HG03108 (cell line): Measurements from ENCODE around the gene TDRKH.
"Not testable (repeated sequence)": the region's sequence is repeated elsewhere in the genome, so short reads cannot be mapped to it uniquely, and the experiment has no call there.

Experiments
- ATAC-seq: cut with Tn5 transposase; IDR thresholded peaks from one replicate; pipeline ENCODE4 v1.9.1; 2021; ENCODE audit warnings: moderate library complexity; ENCODE audit not compliant: unreplicated experiment

The TDRKH gene

DNA sequence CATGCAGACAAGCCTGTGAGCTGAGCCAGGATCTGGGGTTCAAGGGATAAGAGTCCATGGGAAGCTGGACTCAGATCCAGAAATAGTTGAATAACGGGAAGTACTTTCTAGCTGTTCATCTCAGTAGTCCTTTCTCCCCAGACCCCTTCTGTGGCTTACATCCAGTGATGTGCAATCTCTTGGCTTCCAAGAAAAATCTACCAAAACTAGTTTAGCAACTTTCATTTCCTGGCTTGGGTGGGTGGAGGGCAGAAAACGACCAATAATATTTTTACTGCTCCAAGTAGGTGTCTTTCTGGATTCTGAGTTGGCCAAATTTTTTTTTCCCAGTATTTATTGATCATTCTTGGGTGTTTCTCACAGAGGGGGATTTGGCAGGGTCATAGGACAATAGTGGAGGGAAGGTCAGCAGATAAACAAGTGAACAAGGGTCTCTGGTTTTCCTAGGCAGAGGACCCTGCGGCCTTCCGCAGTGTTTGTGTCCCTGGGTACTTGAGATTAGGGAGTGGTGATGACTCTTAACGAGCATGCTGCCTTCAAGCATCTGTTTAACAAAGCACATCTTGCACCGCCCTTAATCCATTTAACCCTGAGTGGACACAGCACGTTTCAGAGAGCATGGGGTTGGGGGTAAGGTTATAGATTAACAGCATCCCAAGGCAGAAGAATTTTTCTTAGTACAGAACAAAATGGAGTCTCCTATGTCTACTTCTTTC lies 21.8 kb downstream of the TDRKH start:
- ATAC-seq = not testable (repeated sequence)

DNA sequence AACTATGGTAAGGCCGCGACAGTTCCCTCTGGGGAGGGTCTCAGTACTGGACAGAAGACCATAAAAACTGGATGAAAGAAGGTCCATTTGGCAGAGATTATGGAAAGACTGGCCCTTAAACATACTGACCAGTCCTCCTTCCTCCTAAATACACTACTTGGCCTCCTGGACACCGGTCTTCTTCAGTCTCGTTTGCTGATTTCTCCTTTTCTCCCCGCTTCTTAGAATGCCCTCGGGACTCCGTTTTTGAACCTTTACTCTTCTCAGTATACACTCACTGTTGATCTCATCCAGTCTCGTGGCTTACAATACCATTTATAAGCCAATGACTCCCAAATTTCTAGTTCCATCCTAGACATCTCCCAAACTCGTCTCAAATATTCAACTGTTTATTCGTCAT lies 26.3 kb downstream of the TDRKH start:
- no peak for ATAC-seq

DNA sequence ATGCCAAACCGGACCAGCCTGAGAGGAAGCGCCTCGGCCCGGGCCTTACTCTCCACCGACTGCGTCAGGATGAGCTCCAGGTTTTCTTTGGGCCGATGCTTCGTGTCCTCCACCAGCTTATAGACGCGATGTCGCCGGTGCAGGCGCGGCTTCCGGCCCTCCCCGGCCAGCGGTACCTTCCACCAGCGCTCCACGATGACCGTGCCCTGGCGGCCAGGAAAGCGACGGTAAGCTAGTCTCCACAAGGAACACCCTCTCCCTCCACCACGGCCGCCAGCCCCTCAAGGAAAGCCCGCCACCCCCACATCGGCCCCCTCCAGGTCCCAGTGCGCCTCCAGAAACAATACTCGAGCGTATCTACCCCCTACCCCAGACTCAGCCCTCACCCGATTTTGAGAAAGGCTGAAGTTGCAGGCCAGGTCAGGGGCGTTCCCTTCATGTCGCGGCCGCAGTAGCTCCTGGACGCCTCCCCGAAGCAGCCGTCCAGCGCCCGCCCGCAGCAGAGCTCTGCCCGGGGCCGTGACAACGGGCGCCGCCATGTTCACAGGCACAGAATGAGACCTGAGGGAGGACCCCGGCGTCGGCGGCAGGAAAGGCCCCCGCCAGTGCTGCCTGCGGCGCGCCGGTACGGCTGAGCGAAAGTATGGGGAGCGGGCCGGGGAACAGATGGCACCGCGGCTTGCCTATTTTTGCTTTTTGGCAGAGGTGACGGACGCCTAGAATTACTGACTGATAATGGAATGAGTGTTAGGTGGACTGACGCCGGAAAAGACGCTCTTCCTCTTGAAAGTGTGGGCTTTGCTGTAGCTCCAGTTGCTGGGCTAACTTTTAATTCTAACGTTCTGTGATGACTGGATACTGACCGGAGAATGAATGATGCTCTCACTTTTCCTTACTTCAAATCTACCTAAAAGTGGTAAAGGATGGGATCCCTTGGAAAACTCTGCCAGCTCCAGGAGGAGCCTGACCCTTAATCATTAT lies 27.1 kb downstream of the TDRKH start, which contains the start of gene MRPL9:
TSS of gene MRPL9 (minus strand) at position 556 of the 981 bp plus-strand sequence. CDS start at position 539, 17 bp downstream.
- peak; percentile 96 for ATAC-seq

DNA sequence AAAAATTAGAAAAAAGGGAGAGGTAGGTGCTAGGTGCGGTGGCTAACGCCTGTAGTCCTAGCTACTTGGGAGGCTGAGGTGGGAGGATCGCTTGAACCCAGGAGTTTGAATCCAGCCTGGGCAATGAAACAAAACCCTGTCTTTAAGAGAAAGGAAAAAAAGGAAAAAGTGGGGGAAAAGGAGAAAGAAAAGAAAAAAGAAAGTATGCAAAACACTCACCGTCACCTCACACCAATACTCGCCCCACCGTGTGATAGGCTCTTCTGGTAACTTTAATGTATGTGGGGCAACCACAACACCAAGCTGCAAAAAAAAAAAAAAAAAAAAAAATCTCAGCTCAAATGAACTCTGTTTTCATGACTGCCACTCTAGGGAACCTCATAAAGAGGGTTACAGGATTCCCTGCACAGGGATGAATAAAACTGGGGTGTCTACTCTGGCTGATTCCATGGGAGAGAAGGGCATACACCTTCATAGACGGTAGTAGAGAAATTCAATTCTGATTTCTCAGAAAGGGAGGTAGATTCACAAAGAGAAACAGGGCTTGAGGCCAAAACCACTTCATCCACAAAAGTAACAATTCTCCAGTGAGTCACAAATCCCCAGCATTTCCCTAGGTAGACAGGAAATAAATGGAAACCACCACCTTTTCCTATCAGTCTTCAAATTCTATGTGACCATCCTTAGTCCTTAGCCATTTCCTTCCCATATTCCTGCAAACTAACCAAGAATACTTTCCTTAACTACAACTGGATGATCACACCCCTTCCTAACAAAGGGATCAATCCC lies 29.5 kb downstream of the TDRKH start:
- ATAC-seq = no peak

DNA sequence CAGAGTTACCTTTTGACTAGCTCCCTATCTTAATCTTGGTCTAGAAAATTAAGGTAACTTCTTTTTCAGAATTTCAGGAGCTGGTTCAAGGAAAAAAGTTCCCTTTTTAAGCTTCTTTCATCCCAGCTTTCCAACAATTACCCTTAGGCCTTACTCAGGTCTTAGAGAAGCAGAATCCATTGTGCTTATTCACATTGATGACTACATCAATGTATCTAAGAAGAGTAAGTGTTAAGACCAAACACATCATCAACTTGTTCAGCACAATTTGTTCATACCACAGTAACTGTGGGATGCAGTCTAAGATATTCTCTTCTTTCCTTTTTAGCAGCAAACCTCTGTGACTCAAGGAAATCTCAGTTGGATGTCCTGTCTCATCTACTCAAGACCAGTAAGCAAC lies 31.1 kb downstream of the TDRKH start:
- ATAC-seq = no peak

DNA sequence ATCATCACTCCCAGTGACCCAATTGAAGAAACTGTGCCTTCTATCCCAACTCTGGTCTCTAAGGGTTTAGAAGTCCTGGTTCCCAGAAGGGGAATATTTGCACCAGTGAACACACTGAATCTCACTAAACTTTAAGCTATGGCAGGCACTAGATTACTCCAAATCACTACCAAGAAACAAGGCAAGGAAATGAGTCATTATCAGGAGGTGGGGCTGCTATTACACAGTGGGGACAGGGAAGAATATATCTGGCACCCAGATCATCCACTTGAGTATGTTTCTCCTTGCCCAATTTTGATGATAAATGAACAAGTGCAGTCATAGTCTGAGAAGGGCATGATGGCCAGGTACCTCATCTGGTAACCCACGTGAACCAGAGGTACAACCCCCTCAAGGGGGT lies 34.0 kb downstream of the TDRKH start:
- no peak for ATAC-seq

DNA sequence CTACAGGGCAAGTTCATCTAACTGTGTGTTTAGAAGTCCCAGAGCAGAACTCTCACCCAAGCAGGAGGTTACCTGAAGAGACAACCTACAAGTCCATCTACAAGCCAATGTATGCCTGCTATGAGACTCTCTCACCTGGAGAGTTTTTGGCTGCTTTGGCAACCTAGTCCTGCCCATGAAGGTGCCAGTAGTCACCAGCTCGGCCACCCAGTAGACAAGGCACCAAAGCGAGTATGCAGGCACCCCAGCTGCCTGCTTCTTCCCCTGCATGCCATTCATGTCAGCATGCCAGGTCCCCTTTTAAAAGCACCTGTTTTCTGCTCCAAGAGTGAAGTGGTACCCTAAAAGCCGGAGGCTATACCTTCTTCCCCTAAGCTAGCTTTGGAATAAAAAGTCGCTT lies 48.8 kb downstream of the TDRKH start:
- ATAC-seq = no peak

DNA sequence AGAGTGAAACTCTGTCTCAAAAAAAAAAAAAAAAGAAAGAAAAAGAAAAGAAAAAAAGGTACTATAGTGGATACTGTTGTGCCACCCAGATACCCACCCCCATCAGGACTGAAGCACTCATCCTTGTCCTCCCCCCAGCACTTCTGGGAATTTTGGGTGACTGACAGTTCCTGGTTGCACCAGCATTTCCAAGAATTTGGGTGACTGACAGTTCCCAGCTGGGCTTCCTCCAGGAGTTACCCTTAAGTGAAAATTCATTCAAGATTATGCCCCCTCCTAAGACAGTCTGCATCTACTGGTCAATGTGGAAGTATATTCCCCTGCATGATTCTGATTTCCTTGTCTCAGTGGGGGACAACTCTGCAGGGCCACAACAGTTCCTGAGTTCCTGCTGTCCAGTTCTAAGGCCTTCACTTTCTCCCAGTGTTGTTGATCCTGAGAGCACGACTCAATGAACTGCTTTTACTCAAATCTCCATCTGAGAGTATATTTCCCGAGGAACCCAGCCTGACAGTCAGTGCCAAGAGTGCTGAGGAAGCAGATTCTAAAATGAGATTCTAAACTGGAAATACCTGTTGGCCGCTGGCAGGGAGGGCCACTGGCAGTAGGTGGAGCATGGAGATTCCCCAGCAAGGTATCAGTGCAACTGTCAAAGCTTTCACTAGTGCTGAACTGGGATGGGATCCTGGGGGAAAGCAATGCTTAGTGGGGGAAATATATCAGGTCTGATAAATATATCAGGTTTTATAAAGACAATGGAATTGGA lies 50.5 kb downstream of the TDRKH start:
- ATAC-seq = no peak

DNA sequence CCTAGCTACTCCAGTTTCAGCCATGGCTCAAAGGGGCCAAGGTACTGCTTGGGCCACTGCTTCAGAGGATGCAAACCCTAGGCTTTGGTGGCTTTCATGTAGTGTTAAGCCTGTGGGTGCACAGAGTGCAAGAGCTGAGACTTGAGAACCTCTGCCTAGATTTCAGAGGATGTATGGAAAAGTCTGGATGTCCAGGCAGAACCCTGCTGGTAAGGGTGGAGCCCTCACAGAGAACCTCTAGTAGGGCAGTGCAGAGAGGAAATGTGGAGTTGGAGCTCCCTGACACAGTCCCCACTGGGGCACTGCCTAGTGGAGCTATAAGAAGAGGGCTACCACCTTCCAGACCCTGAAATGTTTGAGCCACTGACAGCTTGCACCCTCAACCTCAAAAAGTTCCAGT lies 52.8 kb downstream of the TDRKH start:
- ATAC-seq = no peak

DNA sequence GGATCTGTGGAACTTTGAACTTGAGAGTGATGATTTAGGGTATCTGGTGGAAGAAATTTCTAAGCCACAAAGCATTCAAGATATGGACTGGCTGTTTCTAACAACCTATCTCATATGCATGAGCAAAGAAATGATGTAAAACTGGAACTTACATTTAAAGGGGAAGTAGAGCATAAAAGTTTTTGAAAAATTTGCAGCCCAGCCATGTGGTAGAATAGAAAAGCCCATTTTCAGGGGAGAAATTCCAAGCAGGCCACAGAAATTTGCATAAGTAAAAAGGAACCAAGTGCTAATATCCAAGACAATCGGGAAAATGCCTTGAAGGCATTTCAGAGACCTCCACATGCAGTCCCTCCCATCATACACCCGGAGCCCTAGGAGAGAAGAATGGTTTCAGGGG lies 53.3 kb downstream of the TDRKH start:
- no peak for ATAC-seq

DNA sequence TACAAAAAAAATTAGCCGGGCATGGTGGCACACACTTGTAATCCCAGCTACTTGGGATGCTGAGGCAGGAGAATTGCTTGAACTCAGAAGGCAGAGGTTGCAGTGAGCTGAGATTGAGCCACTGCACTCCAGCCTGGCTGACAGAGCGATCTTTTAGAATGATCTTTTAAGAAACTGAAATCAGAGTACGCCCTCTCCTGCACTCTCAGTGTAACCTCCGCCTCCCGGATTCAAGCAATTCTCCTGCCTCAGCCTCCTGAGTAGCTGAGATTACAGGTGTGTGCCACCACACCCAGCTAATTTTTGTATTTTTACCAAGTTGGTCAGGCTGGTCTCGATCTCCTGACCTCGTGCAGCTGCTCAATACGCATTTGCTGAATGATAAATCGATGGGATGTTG lies 56.3 kb downstream of the TDRKH start:
- ATAC-seq = not testable (repeated sequence)

DNA sequence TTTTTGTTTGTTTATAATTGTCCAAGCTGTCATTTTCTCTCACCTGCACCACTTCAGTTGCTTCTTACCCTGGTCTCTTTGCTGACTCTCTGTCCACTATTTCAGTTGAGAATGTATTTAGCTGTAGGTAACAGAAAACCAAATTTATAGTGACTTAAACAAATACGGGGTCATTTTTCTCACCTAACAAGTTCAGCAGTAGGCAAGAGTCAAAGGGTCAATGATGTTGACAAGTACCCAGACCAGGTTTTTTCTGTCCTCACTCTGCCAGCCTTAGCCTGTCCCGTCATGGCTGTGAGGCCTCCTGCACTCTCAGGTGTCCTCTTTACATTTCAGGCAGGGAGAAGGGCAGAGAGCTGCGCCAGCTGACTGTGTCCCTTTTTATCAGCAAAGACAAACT lies 57.2 kb downstream of the TDRKH start:
- ATAC-seq = no peak

DNA sequence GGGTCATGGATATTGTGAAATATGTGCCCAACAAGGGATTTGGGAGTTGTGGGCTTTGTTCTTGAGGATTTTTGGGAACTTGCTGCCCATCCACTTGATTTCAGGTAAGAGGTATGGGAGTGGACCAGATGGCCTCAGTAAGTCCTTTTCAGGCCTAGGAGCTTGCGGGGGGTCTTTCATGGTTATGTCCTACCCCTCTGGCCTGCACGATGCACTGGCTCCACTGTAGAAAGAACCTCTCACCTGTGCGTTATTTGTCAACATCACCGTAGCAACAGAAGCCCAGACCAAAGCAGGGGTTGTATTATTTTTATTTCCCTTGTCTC lies 60.4 kb downstream of the TDRKH start:
- no peak for ATAC-seq

DNA sequence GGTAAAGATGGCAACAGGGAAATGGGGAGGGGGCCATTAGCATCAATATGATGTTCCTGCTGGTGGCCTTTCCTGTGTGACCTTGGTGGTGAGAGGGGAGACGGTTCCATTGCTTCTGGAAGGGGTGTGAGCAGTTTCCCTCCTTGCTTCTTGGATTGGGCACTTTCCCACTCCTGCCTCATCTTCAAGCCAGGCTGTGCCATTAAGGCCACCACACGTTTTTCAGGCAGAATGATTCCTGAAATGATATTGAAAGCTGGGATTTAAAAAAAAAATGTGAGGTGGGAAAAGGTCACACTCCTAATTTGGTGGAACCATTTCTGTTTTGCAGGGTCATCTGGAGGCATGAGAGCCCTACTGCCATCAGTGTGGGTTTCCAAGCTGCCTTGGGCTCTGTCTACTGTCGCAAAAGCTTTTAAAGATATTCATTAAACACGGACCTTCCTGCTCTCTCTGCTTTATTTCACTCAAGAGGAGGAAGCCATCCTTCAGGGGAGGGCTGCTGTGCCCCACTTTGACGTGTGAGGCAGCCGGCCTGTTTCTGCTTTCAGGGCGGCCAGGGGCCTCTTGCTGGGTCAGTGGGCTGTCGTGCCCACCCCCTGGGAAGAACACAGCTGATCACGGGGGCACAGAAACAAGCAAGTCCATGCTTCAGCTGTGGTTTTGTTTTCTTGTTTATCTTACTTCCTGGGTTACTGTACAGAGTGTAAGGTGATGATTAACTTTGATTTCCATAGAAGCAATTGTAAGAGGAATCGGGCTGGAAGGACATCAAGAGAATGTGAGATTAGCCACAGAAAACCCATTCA lies 60.9 kb downstream of the TDRKH start:
- ATAC-seq = no peak

DNA sequence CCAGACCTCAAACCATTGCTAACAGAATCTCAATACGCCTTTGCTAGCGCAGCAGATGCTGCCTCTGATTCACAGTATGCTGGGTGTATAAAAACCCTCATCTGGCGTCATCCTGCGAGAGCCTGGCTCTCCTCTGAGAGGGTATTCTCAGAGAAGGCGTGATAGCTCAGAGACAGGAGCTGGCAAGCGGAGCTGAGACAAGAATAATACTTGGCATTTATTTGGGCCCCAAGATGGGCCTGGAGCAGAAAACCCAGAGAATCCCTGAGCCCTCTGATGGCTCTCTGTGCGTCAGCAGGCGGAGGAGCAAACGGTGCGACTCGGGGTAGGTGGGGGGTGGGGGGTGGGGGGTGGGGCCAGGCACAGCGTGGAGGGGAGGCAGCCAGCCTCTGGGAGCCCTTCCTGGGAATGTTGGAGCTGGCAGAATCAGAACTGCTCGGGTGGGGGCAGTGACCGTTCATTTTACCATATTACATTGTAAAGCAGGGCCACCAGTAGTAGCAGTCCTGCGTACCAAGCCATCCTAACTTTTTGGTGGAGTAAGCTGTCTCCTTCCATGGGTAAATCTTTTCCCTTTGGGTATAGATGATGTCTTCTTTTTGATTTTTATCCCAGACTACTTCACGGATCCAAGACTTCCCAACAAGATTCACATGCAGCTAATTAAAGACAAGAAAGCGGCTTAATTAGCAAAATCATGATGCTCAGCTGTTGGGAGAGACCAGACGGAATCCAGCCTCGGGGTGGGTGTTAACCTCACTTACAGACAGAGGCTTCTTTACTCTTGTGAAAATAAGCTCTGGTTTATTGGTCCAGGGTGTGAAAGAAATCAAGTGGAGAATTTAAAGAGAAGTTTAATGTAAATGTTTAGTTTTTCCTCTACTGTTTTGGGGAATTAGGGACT lies 61.9 kb downstream of the TDRKH start:
- ATAC-seq = no peak

DNA sequence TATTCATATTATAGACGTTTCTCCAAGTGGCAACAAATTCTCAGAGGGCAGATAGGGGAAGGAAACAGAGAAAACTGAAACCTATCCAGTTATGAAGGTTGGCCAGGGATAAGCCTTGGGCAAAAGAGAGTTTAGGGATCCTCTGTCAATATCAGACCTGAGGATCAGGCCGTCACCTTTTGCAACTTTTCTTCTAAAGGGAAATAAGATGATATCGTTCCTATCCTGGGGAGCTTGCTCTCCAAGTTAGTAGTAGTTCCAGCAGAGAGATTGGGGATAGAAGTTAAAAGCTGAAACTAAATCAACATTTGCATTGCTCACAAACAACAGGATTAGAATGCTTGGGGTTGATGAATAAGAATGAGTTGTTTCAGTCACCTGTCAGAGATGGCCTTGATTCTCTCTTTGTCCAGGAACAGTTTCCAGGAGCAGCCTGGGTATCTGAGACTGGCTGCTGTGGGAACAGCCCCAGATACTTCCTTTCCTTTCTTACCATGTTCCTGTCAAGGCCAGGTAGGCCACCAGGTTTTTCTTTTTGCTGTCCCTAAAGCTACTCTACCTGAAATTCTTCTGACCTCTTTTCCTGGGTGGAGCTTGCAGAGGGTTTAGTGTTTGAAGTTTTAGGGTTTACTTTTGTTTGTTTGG lies 66.5 kb downstream of the TDRKH start:
- ATAC-seq = no peak
